HCT116 (cell line): ENCODE data around the gene LIPG. TPM values are rescaled to one million over a fixed set of nuclear protein-coding genes. Genes with fewer than 3 reads are reported as not detected.

ENCODE experiments used
- ATAC-seq: fragments of 200-7000 bp; cut with Tn5 transposase; 2 replicates; pipeline ENCODE4 v1.9.1; 2020; ENCODE audit warnings: mild to moderate bottlenecking, moderate library complexity
- BruUV-seq: library from RNA; stranded (reverse); fragments of 400-500 nt; replicated peaks from 2 replicates; lab custom pipeline; 2021; lab: Mats Ljungman, UMichigan
- CTCF ChIA-PET: fragments of 300-600 bp; sonication (Branson Sonifier 250); formaldehyde crosslinking; loops from one replicate; lab custom pipeline; 2021; ENCODE audit warnings: antibody characterized with exemption; lab: Charles Lee
- POLR2A ChIA-PET: fragments of 300-600, 350-600 bp; sonication (Branson Sonifier 250); formaldehyde crosslinking; loops from one replicate; lab custom pipeline; 2021; ENCODE audit warnings: antibody characterized with exemption; lab: Charles Lee
- RAD21 ChIA-PET, 2 experiments: fragments of 300-600 bp; sonication (Branson Sonifier 250); formaldehyde crosslinking; loops; one replicate each; lab custom pipeline; 2023; ENCODE audit warnings: low total read pairs in 2 of 2; ENCODE audit not compliant: uncharacterized antibody in 2 of 2, unreplicated experiment in 2 of 2, low non-redundant PET in 1 of 2; lab: Charles Lee
- DNase-seq: peaks from one replicate; pipeline ENCODE4 v3.0.0-alpha.2; 2010; ENCODE audit warnings: low read depth, low spot score
- H2AFZ ChIP-seq: fragments of 200-600 bp; shearing (Covaris generic), sonication (generic); 2 replicates; pipeline ENCODE4 v1.6.1; 2017; ENCODE audit warnings: low read depth, mixed run types, mixed read lengths, antibody characterized with exemption, low read length; ENCODE audit not compliant: poor library complexity, severe bottlenecking
- H3K27ac ChIP-seq: 2 replicates; pipeline ENCODE4 v1.5.1; 2012; ENCODE audit warnings: low read depth, low read length
- H3K27me3 ChIP-seq: fragments of 200-600 bp; sonication (generic); 2 replicates; pipeline ENCODE4 v1.6.1; 2016; ENCODE audit warnings: mixed run types, low read length, mixed read lengths; ENCODE audit not compliant: insufficient read depth
- H3K36me3 ChIP-seq, 2 experiments: fragments of 200-500 bp in 1 of 2; fragments of 200-600 bp in 1 of 2; sonication (Bioruptor generic) in 1 of 2; sonication (generic) in 1 of 2; 2 replicates each; pipeline versions ENCODE4 v1.5.1 to v1.6.1; 2014 to 2016; ENCODE audit warnings: low read length in 2 of 2, inconsistent platforms in 1 of 2, mixed read lengths in 1 of 2, mixed run types in 1 of 2; ENCODE audit not compliant: insufficient read depth in 2 of 2, control insufficient read depth in 1 of 2
- H3K4me1 ChIP-seq, 2 experiments: fragments of 200-600 bp in 1 of 2; sonication (generic) in 1 of 2; 2 replicates each; pipeline versions ENCODE4 v1.5.1 to v1.6.1; 2012 to 2017; ENCODE audit warnings: low read length in 2 of 2, inconsistent platforms in 1 of 2, mild to moderate bottlenecking in 1 of 2, mixed read lengths in 1 of 2, mixed run types in 1 of 2, moderate library complexity in 1 of 2; ENCODE audit not compliant: insufficient read depth in 2 of 2, control insufficient read depth in 1 of 2
- H3K4me2 ChIP-seq: fragments of 200-600 bp; sonication (generic); 2 replicates; pipeline ENCODE4 v1.6.1; 2017; ENCODE audit warnings: mixed run types, low read length, mixed read lengths
- H3K4me3 ChIP-seq, 2 experiments: fragments of 200-600 bp in 1 of 2; sonication (generic) in 1 of 2; replicated peaks in 1 of 2; 2 replicates each; pipeline ENCODE4 v1.5.1; 2011 to 2016; ENCODE audit warnings: low read length in 2 of 2, control low read depth in 1 of 2, low read depth in 1 of 2, mild to moderate bottlenecking in 1 of 2, mixed read lengths in 1 of 2, mixed run types in 1 of 2
- H3K79me2 ChIP-seq: fragments of 200-600 bp; sonication (generic); 2 replicates; pipeline ENCODE4 v1.6.1; 2017; ENCODE audit warnings: mild to moderate bottlenecking, mixed run types, low read length, moderate library complexity, mixed read lengths; ENCODE audit not compliant: insufficient read depth
- H3K9ac ChIP-seq: fragments of 200-600 bp; sonication (generic); 2 replicates; pipeline ENCODE4 v1.6.1; 2016; ENCODE audit warnings: low read length, mixed read lengths
- H3K9me2 ChIP-seq: fragments of 200-600 bp; sonication (generic), shearing (Covaris generic); 2 replicates; pipeline ENCODE4 v1.6.1; 2017; ENCODE audit warnings: mixed run types, mild to moderate bottlenecking, moderate library complexity; ENCODE audit not compliant: insufficient read depth
- H3K9me3 ChIP-seq, 2 experiments: fragments of 200-500 bp in 1 of 2; fragments of 200-600 bp in 1 of 2; sonication (Bioruptor generic) in 1 of 2; sonication (generic) in 1 of 2; 2 replicates each; pipeline ENCODE4 v1.6.1; 2014 to 2017; ENCODE audit warnings: low read length in 2 of 2, mixed read lengths in 2 of 2, inconsistent platforms in 1 of 2, low read depth in 1 of 2, mild to moderate bottlenecking in 1 of 2, mixed run types in 1 of 2, moderate library complexity in 1 of 2; ENCODE audit not compliant: control insufficient read depth in 1 of 2, insufficient read depth in 1 of 2
- H4K20me1 ChIP-seq: fragments of 200-600 bp; sonication (generic), shearing (Covaris generic); 2 replicates; pipeline ENCODE4 v1.6.1; 2017; ENCODE audit warnings: mixed run types, mild to moderate bottlenecking, moderate library complexity; ENCODE audit not compliant: insufficient read depth
- CTCF ChIP-seq, 3 experiments: fragments of 200-600 bp in 1 of 3; sonication (generic) in 1 of 3; IDR thresholded peaks in 2 of 3; conservative IDR thresholded peaks in 1 of 3; 2 replicates each; pipeline ENCODE4 v1.5.1; 2012 to 2017; ENCODE audit warnings: low read depth in 2 of 3, low read length in 2 of 3, antibody characterized with exemption in 1 of 3, borderline replicate concordance in 1 of 3, control low read depth in 1 of 3, mild to moderate bottlenecking in 1 of 3, mixed read lengths in 1 of 3, mixed run types in 1 of 3, moderate library complexity in 1 of 3; ENCODE audit not compliant: insufficient read depth in 1 of 3
- ELF1 ChIP-seq: IDR thresholded peaks from 2 replicates; pipeline ENCODE4 v1.6.1; 2012; ENCODE audit warnings: low read depth, borderline replicate concordance
- EZH2phosphoT487 ChIP-seq: fragments of 200-600 bp; IDR thresholded peaks from 2 replicates; pipeline ENCODE4 v1.6.1; 2018; ENCODE audit warnings: antibody characterized with exemption, borderline replicate concordance
- FOSL1 ChIP-seq: IDR thresholded peaks from 2 replicates; pipeline ENCODE4 v1.6.1; 2012; ENCODE audit warnings: low read depth
- JUND ChIP-seq: IDR thresholded peaks from 2 replicates; pipeline ENCODE4 v1.6.1; 2012
- MAX ChIP-seq: IDR thresholded peaks from 2 replicates; pipeline ENCODE4 v1.6.1; 2012
- POLR2A ChIP-seq: IDR thresholded peaks from 2 replicates; pipeline ENCODE4 v1.7.0; 2011; ENCODE audit warnings: borderline replicate concordance; ENCODE audit not compliant: insufficient read depth, insufficient read length; ENCODE audit errors: extremely low read depth
- POLR2AphosphoS5 ChIP-seq: IDR thresholded peaks from 2 replicates; pipeline ENCODE4 v1.6.1; 2011; ENCODE audit warnings: mild to moderate bottlenecking, low read depth, low read length, moderate library complexity
- RAD21 ChIP-seq: IDR thresholded peaks from 2 replicates; pipeline ENCODE4 v1.6.1; 2012; ENCODE audit warnings: low read depth, mild to moderate bottlenecking
- SRF ChIP-seq: IDR thresholded peaks from 2 replicates; pipeline ENCODE4 v1.6.1; 2012; ENCODE audit warnings: low read depth
- TCF7L2 ChIP-seq: IDR thresholded peaks from 2 replicates; pipeline ENCODE4 v1.7.0; 2011; ENCODE audit warnings: borderline replicate concordance, inconsistent platforms; ENCODE audit not compliant: insufficient read depth, insufficient read length; ENCODE audit errors: extremely low read depth
- intact Hi-C: fragments of 100-400 bp; cut with micrococcal nuclease; formaldehyde crosslinking; loops from 2 replicates; pipeline ENCODE4 v1.10.0; 2022
- total RNA-seq: library from RNA; stranded (reverse); gene quantifications from one replicate; pipeline ENCODE4 v1.2.1, GENCODE V29; 2021; ENCODE audit not compliant: unreplicated experiment

Gene LIPG
- total RNA-seq, 1 experiment from 2014 or later, result 2.6 TPM

GRCh38 chr18:49515516-49515915 is 46.3 kb upstream of the LIPG start:
- no peak for ATAC-seq

More at GRCh38 chr18:49515516-49515915, 46.3 kb upstream of the LIPG start:
- no peak overlapping the region for H2AFZ ChIP-seq
- H3K4me1 ChIP-seq, result peaks cover 3 to 5% of the 10 kb centered on the region in 2 experiments
- RAD21 ChIA-PET, result no interaction called here
- H3K36me3 ChIP-seq, result no peaks in the 10 kb centered on the region
- H3K79me2 ChIP-seq, result no peaks in the 10 kb centered on the region
- CTCF ChIA-PET, result interaction anchor here (3.6 kb wide), 1 partner anchor 343 kb away, joined by 15 read pairs; no protein-coding TSS in a partner anchor
- POLR2A ChIA-PET, result no interaction called here
- no peaks in the 10 kb centered on the region for H3K9me3 ChIP-seq
- DNase-seq, result no peak
- TF ChIP-seq MAX (no peak), SRF (no peak), POLR2AphosphoS5 (no peak), POLR2A (no peak), RAD21 (no peak), FOSL1 (no peak), EZH2phosphoT487 (no peak), JUND (no peak), TCF7L2 (no peak), ELF1 (no peak), CTCF (IDR thresholded peaks at IDR 0.05 in 2 of 3, conservative IDR thresholded peaks at IDR 0.05 in 1 of 3; ENCODE audit: borderline replicate concordance in 1 of 3, insufficient read depth in 1 of 3, low read depth in 2 of 3, low read length in 2 of 3) (no peak)
- intact Hi-C loops, result loop anchor here (10.0 kb wide), 1 partner anchor 839 kb away; no protein-coding TSS in a partner anchor
- H3K4me3 ChIP-seq, result no peak overlapping the region
- no peak overlapping the region for H3K27ac ChIP-seq
- no peaks in the 10 kb centered on the region for H3K9me2 ChIP-seq
- no peak overlapping the region for H3K4me2 ChIP-seq
- no peaks in the 10 kb centered on the region for H3K27me3 ChIP-seq
- H4K20me1 ChIP-seq, result no peaks in the 10 kb centered on the region
- H3K9ac ChIP-seq, result no peak overlapping the region
- no TSS peak for BruUV-seq
